ENCODE data around the gene EPHB1. TPM values are rescaled to one million over a fixed set of nuclear protein-coding genes. Genes with fewer than 3 reads are reported as not detected.

The EPHB1 gene
- polyA plus RNA-seq, 1 experiment: 0.50 TPM

DNA sequence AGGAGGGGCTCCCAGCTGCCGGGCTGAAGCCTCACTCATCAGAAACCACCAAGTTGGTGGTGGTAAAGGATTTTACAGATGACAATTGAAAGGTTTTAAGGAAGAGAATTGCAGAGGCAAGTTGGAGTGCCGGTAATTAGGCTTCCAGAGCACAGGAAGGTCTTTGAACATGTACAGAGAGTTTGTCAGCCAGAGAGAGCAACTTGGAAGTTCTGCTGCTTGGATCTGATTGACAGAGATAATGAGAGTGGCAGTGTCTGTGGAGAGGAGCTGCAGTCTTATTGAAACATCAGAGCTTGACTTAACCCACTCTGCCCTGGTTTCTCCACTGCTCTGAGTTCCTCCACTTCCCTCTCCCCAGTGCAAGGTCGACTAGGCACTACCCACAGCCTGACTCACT, 448.6 kb downstream of the EPHB1 start:
- CTCF ChIA-PET: no interaction called here
- Histone ChIP-seq H3K27me3 (ENCODE audit: control insufficient read depth, insufficient read depth, low read length) (no peaks in the 10 kb centered on the region), H3K4me3 (ENCODE audit: low read depth, low read length) (no peak overlapping the region), H3K36me3 (ENCODE audit: control insufficient read depth, insufficient read depth, low read length) (no peaks in the 10 kb centered on the region)
- POLR2A ChIA-PET: no interaction called here
- TF ChIP-seq, protein P1, sequence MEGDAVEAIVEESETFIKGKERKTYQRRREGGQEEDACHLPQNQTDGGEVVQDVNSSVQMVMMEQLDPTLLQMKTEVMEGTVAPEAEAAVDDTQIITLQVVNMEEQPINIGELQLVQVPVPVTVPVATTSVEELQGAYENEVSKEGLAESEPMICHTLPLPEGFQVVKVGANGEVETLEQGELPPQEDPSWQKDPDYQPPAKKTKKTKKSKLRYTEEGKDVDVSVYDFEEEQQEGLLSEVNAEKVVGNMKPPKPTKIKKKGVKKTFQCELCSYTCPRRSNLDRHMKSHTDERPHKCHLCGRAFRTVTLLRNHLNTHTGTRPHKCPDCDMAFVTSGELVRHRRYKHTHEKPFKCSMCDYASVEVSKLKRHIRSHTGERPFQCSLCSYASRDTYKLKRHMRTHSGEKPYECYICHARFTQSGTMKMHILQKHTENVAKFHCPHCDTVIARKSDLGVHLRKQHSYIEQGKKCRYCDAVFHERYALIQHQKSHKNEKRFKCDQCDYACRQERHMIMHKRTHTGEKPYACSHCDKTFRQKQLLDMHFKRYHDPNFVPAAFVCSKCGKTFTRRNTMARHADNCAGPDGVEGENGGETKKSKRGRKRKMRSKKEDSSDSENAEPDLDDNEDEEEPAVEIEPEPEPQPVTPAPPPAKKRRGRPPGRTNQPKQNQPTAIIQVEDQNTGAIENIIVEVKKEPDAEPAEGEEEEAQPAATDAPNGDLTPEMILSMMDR (IDR thresholded peaks at IDR 0.05; ENCODE audit: insufficient read depth, low read depth, low read length): no peak
- no peak for DNase-seq (ENCODE audit: low read depth)

DNA sequence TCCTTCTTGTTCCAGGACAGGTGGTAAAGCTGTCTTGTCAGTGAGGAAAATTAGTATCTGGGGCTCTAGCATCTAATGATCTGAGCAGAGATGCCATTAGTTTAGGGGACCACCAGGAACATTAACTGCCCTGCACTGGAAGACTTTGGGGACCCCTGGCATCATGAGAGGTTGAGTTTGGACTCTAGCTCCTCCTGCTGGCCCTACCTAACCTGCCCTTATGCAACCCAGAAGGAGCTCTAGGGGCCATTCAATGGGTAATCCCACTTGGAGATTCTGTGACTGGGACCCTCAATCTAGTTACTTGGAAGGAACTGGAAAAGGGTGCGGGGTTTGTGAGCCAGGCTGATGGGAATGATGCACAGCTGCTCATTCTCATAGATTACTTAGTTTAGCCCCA, 451.0 kb downstream of the EPHB1 start:
- CTCF ChIA-PET: no interaction called here
- Histone ChIP-seq H3K36me3 (ENCODE audit: control insufficient read depth, insufficient read depth, low read length) (no peaks in the 10 kb centered on the region), H3K27me3 (ENCODE audit: control insufficient read depth, insufficient read depth, low read length) (no peaks in the 10 kb centered on the region), H3K4me3 (ENCODE audit: low read depth, low read length) (no peak overlapping the region)
- TF ChIP-seq, protein P1 (IDR thresholded peaks at IDR 0.05; ENCODE audit: insufficient read depth, low read depth, low read length): no peak
- POLR2A ChIA-PET: no interaction called here
- DNase-seq (ENCODE audit: low read depth): no peak

DNA sequence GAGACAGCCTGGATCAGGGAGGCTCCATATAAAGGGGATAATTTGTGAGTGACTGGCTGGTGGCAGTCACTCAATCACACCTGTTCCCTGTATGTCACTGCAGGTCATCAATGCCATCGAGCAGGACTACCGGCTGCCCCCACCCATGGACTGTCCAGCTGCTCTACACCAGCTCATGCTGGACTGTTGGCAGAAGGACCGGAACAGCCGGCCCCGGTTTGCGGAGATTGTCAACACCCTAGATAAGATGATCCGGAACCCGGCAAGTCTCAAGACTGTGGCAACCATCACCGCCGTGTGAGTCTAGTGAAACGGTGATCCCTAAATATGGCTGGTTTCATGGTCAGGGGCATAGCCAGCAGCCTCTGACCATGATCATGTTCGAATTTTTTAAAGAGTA, 453.2 kb downstream of the EPHB1 start:
- POLR2A ChIA-PET: interaction anchor here (0.6 kb wide), 1 partner anchor 30 kb away, joined by 4 read pairs; no protein-coding TSS in a partner anchor
- Histone ChIP-seq H3K36me3 (ENCODE audit: control insufficient read depth, insufficient read depth, low read length) (no peaks in the 10 kb centered on the region), H3K27me3 (ENCODE audit: control insufficient read depth, insufficient read depth, low read length) (no peaks in the 10 kb centered on the region), H3K4me3 (ENCODE audit: low read depth, low read length) (no peak overlapping the region)
- no peak for DNase-seq (ENCODE audit: low read depth)
- TF ChIP-seq, protein P1 (IDR thresholded peaks at IDR 0.05; ENCODE audit: insufficient read depth, low read depth, low read length): no peak
- CTCF ChIA-PET: no interaction called here

DNA sequence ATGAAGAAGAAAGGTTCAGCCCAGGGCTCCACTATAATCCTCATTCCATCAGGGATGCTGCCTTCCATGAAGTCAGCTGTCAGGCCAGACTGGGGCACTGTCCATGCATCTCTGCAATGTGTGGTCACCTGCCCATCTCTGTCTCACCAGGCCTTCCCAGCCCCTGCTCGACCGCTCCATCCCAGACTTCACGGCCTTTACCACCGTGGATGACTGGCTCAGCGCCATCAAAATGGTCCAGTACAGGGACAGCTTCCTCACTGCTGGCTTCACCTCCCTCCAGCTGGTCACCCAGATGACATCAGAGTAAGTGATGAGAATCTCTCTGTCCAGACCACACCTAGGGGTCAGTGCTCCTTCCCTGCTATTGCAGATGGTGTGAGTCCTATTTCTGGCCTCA, 454.1 kb downstream of the EPHB1 start:
- Histone ChIP-seq H3K27me3 (ENCODE audit: control insufficient read depth, insufficient read depth, low read length) (no peaks in the 10 kb centered on the region), H3K36me3 (ENCODE audit: control insufficient read depth, insufficient read depth, low read length) (no peaks in the 10 kb centered on the region), H3K4me3 (ENCODE audit: low read depth, low read length) (no peak overlapping the region)
- no peak for DNase-seq (ENCODE audit: low read depth)
- POLR2A ChIA-PET: no interaction called here
- TF ChIP-seq, protein P1 (IDR thresholded peaks at IDR 0.05; ENCODE audit: insufficient read depth, low read depth, low read length): no peak
- CTCF ChIA-PET: no interaction called here

DNA sequence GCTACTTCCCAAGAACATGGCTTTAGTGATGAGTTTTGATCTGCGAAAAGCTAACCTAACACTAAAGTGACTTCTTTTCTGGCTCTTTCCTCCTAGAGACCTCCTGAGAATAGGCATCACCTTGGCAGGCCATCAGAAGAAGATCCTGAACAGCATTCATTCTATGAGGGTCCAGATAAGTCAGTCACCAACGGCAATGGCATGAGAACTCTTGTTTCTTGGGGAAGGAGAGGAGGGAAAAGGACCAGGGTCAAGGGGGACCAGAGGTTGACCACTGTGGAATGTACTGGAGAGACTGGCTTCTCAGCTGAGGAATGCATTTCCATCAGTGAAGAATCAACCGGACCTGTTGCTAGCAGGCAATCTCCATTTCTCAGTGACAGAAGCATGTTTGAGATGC, 463.9 kb downstream of the EPHB1 start:
- ChIA-PET POLR2A (no interaction called here), CTCF (no interaction called here)
- Histone ChIP-seq H3K4me3 (ENCODE audit: low read depth, low read length) (no peak overlapping the region), H3K27me3 (ENCODE audit: control insufficient read depth, insufficient read depth, low read length) (no peaks in the 10 kb centered on the region), H3K36me3 (ENCODE audit: control insufficient read depth, insufficient read depth, low read length) (no peaks in the 10 kb centered on the region)
- DNase-seq (ENCODE audit: low read depth): no peak
- TF ChIP-seq, protein P1 (IDR thresholded peaks at IDR 0.05; ENCODE audit: insufficient read depth, low read depth, low read length): no peak

All from BJ (cell line).